Measurements from ENCODE around the gene UNC5CL.
"Not testable (repeated sequence)": the region's sequence is repeated elsewhere in the genome, so short reads cannot be mapped to it uniquely, and the experiment has no call there.

UNC5CL gene

DNA sequence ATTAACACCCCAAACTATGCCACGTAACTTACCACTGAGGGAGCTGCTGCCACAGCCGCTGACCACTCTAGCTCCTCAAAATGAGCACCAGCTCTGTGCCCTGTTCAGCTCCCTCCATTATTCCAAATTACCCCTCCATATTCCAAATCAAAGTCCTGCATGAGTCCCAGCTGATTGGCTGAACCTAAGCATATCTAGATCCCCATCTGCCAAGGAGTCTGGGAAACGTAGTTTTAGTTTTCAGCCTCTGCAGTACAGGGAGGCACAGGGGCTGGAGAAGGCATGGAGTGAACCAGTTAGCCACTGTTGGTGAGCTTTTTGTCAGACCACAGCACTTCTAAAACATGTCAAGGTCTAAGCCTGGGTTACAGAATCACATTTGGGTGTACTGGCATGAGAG lies 15.9 kb downstream of the UNC5CL start:
- TF ChIP-seq, protein P1, sequence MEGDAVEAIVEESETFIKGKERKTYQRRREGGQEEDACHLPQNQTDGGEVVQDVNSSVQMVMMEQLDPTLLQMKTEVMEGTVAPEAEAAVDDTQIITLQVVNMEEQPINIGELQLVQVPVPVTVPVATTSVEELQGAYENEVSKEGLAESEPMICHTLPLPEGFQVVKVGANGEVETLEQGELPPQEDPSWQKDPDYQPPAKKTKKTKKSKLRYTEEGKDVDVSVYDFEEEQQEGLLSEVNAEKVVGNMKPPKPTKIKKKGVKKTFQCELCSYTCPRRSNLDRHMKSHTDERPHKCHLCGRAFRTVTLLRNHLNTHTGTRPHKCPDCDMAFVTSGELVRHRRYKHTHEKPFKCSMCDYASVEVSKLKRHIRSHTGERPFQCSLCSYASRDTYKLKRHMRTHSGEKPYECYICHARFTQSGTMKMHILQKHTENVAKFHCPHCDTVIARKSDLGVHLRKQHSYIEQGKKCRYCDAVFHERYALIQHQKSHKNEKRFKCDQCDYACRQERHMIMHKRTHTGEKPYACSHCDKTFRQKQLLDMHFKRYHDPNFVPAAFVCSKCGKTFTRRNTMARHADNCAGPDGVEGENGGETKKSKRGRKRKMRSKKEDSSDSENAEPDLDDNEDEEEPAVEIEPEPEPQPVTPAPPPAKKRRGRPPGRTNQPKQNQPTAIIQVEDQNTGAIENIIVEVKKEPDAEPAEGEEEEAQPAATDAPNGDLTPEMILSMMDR (conservative IDR thresholded peaks at IDR 0.05; ENCODE audit: control insufficient read depth, insufficient read depth, low read depth, low read length) = no peak
- no peak for DNase-seq (ENCODE audit: low read depth)
- H3K4me3 ChIP-seq (ENCODE audit: control insufficient read depth, low read depth, low read length) = no peak overlapping the region

DNA sequence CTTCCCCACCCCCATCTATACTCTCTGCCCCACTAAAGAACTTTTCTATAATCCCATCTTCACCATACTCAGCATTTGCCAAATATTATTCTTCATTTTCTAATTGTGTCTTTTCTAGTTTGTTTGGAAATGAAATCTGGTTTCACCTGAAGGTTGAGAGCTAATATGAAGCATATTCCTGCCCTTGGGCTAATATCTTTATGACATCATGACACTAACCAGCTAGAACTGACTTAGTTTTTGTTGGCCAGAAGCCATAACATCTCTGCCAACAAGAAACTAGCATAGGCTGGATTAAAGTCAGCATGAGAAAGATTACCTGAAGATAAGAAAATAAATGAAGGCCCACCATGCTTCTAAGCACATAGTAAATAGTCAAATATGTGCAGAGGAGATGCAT lies 16.7 kb downstream of the UNC5CL start:
- TF ChIP-seq, protein P1 (conservative IDR thresholded peaks at IDR 0.05; ENCODE audit: control insufficient read depth, insufficient read depth, low read depth, low read length) = no peak
- DNase-seq (ENCODE audit: low read depth) = peak; percentile 18
- H3K4me3 ChIP-seq (ENCODE audit: control insufficient read depth, low read depth, low read length) = no peak overlapping the region

DNA sequence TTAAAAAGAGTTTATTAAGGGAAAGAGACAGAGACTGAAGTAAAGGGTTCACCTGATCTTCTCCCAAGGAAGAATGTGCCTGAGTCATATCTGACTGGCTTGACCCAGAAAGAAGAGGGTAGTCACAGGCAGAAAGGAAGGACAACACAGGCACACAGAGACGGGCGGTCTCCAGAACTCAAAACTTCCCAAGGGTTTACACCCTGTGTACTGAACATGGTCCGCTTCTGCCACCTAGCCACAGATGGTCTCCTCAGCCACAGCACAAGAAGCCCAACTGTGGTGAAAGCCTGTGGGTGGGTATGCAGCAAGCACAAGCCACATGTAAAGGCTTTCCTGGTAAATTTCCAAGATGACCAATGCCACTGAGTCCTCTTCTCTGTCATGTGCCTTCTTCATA lies 17.2 kb downstream of the UNC5CL start:
- TF ChIP-seq, protein P1 (conservative IDR thresholded peaks at IDR 0.05; ENCODE audit: control insufficient read depth, insufficient read depth, low read depth, low read length) = no peak
- DNase-seq (ENCODE audit: low read depth) = peak; percentile 40
- H3K4me3 ChIP-seq (ENCODE audit: control insufficient read depth, low read depth, low read length) = no peak overlapping the region

DNA sequence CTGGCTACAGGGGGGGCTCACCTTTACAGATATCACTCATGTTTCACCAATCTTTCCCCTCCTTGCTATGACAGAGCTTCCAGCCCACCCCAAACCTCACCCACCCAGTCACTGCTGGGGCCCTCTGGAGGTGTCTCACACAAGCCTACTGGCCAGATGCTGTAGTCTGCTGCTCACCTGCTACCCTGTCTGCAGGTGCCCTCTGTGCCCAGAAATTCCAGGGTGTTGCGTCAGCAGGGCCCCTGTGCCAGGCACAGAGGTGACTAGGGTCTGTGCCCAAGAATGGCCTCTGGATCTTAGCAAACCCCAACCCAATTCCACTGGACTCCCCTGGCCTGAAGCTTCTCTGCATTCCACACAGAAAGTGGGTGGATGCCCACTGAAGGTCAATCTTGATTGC lies 21.4 kb downstream of the UNC5CL start:
- DNase-seq (ENCODE audit: low read depth) = no peak
- no peak overlapping the region for H3K4me3 ChIP-seq (ENCODE audit: control insufficient read depth, low read depth, low read length)
- TF ChIP-seq, protein P1 (conservative IDR thresholded peaks at IDR 0.05; ENCODE audit: control insufficient read depth, insufficient read depth, low read depth, low read length) = no peak

DNA sequence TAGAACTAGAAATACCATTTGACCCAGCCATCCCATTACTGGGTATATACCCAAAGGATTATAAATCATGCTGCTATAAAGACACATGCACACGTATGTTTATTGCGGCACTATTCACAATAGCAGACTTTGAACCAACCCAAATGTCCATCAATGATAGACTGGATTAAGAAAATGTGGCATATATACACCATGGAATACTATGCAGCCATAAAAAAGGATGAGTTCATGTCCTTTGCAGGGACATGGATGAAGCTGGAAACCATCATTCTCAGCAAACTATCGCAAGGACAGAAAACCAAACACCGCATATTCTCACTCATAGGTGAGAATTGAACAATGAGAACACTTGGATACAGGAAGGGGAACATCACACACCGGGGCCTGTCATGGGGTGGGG lies 23.2 kb downstream of the UNC5CL start:
- not testable (repeated sequence) for DNase-seq (ENCODE audit: low read depth); H3K4me3 ChIP-seq (ENCODE audit: control insufficient read depth, low read depth, low read length)

DNA sequence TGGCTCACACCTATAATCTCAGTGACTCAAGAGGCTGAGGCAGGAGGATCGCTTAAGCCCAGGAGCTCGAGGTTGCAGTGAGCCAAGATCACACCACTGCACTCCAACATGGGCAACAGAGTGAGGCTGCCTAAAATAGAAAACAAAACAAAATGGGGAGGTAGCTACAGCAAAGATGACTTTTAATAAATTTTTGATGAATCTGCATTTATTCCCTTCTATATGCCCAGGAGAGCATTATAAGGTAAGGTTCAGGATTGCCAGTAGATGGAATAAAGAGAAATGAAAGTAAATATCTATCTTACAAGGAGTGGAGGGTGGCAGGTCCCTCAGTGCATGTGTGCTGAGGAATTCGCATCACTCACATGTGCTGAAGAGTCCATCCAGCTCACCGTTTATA lies 24.2 kb downstream of the UNC5CL start:
- H3K4me3 ChIP-seq (ENCODE audit: control insufficient read depth, low read depth, low read length) = no peak overlapping the region
- no peak for DNase-seq (ENCODE audit: low read depth)
- TF ChIP-seq, protein P1 (conservative IDR thresholded peaks at IDR 0.05; ENCODE audit: control insufficient read depth, insufficient read depth, low read depth, low read length) = no peak

DNA sequence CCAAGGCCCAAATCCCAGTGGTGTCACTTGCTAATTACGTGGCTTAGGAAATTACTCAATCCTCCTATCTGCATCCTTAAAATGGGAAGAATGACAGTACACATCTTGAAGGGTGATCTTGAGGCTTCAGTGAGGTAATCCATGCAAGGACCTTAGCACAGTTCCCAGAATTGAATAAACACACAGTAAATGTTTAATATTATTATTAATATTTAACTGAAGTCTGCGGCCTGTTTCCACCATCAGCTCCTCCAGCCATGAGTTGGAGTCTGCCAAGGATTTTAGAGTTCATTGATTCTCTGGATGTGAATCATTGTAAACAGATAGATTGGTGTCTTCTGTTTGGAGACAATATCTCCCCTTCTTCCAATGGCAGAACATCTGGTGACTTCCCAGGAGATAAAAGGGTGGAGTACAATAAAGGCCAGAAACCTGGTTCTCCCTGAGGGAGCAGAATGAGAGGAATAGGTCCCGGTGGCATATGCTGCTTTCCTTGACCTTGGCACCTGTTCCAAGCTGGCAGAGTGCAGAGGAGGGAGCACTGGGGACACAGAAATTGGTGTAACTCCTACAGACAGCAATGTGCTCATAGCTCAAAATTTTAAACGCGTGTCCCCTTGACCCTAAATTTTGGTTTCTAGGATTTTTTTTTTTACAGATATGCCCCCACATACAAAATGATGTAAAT lies 25.4 kb downstream of the UNC5CL start:
- H3K4me3 ChIP-seq (ENCODE audit: control insufficient read depth, low read depth, low read length) = no peak overlapping the region
- TF ChIP-seq, protein P1 (conservative IDR thresholded peaks at IDR 0.05; ENCODE audit: control insufficient read depth, insufficient read depth, low read depth, low read length) = no peak
- DNase-seq (ENCODE audit: low read depth) = no peak
